Esophagus muscularis mucosa (tissue), 4 donors: Measurements from ENCODE around the gene DNAJA4. TPM values are rescaled to one million over a fixed set of nuclear protein-coding genes. Genes with fewer than 3 reads are reported as not detected.

Experiments
- DNase-seq: peaks from one replicate; pipeline ENCODE4 v3.0.0-alpha.2; 2017; ENCODE audit errors: extremely low spot score
- H3K27ac ChIP-seq, 4 donors: fragments of 200-600 bp; sonication (generic); replicated peaks in 1 of 4; 1 replicate in 3 of 4; 2 replicates in 1 of 4; pipeline ENCODE4 v1.5.1; 2016 to 2019; ENCODE audit warnings: mild to moderate bottlenecking in 1 of 4
- H3K27me3 ChIP-seq, 4 donors: fragments of 200-600 bp; sonication (generic); one replicate each; pipeline versions ENCODE4 v1.5.1 to v1.6.0; 2016 to 2019
- H3K36me3 ChIP-seq, 4 donors: fragments of 200-600 bp; sonication (generic); one replicate each; pipeline ENCODE4 v1.5.1; 2016 to 2019
- H3K4me1 ChIP-seq, 4 donors: fragments of 200-600 bp; sonication (generic); one replicate each; pipeline ENCODE4 v1.5.1; 2016 to 2019
- H3K4me3 ChIP-seq, 4 donors: fragments of 200-600 bp; sonication (generic); 1 replicate in 2 of 4; 2 replicates in 2 of 4; pipeline ENCODE4 v1.5.1; 2016 to 2019; ENCODE audit warnings: mild to moderate bottlenecking in 4 of 4, moderate library complexity in 1 of 4
- H3K9me3 ChIP-seq, 4 donors: fragments of 200-600 bp; sonication (generic); 1 replicate in 3 of 4; 2 replicates in 1 of 4; pipeline ENCODE4 v1.5.1; 2016 to 2019
- EP300 ChIP-seq: sonication (generic); formaldehyde crosslinking; IDR thresholded peaks from one replicate; pipeline ENCODE4 v1.6.1; 2017; ENCODE audit warnings: antibody characterized with exemption
- POLR2A ChIP-seq: fragments of 450-650 bp; IDR thresholded peaks from one replicate; pipeline ENCODE4 v1.6.1; 2017; ENCODE audit warnings: antibody characterized with exemption, moderate library complexity, mild to moderate bottlenecking, low read depth
- POLR2AphosphoS5 ChIP-seq, 2 donors: sonication (generic); formaldehyde crosslinking; IDR thresholded peaks; one replicate each; pipeline ENCODE4 v1.6.1; 2017; ENCODE audit warnings: antibody characterized with exemption in 2 of 2
- WGBS: methylation state at CpG from one replicate; pipeline ENCODE4 v1.1.5; 2018; 5-methylcytosine and 5-hydroxymethylcytosine counted together
- intact Hi-C: fragments of 100-400 bp; cut with DNase I; formaldehyde crosslinking; loops from one replicate; pipeline ENCODE4 v1.15.1; 2023
- total RNA-seq, 4 donors: library from RNA; depleted of rRNA; stranded (reverse); fragments of >200 nt; gene quantifications; one replicate each; pipeline versions ENCODE4 v1.1.0 to v1.2.1, GENCODE V29; 2016
- TF ChIP-seq, protein P1 (sequence below), 3 experiments: fragments of 200-600 bp in 2 of 3; fragments of 450-650 bp in 1 of 3; sonication (generic) in 2 of 3; IDR thresholded peaks; one replicate each; pipeline ENCODE4 v1.5.1; 2017 to 2019; ENCODE audit warnings: antibody characterized with exemption in 3 of 3, mild to moderate bottlenecking in 2 of 3, moderate library complexity in 1 of 3

Gene DNAJA4
- total RNA-seq, 4 donors from 2014 or later = 11.8 to 23.5 (median 15.8) TPM

DNA sequence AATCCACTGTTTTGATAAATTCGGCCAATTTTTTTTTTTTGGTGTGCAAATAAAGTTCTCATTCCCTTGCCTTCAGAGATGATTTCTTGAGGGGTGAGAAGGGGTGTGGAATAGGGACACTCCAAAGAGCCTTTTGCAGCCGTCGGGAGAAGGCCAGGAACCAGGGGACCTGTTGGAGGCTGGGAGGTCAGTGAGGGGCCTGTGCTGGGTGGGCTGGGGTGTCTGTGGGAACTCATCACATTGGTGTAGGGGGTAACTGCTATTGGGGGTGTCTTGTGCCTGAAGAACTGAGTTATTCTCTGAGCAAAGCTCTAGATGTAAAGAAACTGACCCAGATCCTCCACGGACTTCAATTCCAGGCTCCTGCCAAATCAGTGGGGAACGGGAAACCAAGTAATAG lies 48.6 kb downstream of the DNAJA4 start:
- Histone ChIP-seq H3K4me1 (no peaks in the 10 kb centered on the region), H3K9me3 (no peaks in the 10 kb centered on the region), H3K4me3 (no peak overlapping the region), H3K27ac (no peak overlapping the region), H3K36me3 (no peaks in the 10 kb centered on the region), H3K27me3 (peaks cover 0 to 34% (median 0%) of the 10 kb centered on the region in 4 donors)
- TF ChIP-seq POLR2A = no peak
- TF ChIP-seq, protein P1, sequence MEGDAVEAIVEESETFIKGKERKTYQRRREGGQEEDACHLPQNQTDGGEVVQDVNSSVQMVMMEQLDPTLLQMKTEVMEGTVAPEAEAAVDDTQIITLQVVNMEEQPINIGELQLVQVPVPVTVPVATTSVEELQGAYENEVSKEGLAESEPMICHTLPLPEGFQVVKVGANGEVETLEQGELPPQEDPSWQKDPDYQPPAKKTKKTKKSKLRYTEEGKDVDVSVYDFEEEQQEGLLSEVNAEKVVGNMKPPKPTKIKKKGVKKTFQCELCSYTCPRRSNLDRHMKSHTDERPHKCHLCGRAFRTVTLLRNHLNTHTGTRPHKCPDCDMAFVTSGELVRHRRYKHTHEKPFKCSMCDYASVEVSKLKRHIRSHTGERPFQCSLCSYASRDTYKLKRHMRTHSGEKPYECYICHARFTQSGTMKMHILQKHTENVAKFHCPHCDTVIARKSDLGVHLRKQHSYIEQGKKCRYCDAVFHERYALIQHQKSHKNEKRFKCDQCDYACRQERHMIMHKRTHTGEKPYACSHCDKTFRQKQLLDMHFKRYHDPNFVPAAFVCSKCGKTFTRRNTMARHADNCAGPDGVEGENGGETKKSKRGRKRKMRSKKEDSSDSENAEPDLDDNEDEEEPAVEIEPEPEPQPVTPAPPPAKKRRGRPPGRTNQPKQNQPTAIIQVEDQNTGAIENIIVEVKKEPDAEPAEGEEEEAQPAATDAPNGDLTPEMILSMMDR (IDR thresholded peaks at IDR 0.05) = no peak
- intact Hi-C loops = no loop called here
- no peak for DNase-seq
- 78% methylated on average over 5 of the region's 5 CpGs for WGBS

DNA sequence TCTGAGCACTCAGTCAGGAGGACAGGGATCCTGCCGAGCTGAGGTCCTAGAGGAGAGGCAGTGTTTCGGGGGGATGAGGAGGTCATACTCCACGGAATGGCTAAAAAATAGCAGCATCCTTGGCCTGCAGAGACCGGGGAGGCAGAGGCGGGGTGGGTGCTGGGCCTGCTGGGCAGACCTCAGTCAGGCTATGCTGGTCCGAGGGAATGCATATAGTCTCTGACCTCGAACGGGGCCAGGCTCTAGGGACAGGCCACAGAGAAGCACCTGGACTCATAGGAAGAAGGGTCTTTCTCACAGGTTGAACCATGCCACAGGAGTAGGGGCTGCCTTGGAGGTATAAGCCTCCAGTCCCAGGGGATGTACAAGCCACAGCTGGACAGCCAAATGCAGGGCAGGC lies 49.0 kb downstream of the DNAJA4 start:
- no peak overlapping the region for H3K27ac ChIP-seq
- H3K36me3 ChIP-seq = no peaks in the 10 kb centered on the region
- intact Hi-C loops = no loop called here
- DNase-seq = no peak
- no peaks in the 10 kb centered on the region for H3K4me1 ChIP-seq
- H3K4me3 ChIP-seq = no peak overlapping the region
- H3K27me3 ChIP-seq = peaks cover 0 to 29% (median 0%) of the 10 kb centered on the region in 4 donors
- TF ChIP-seq, protein P1 (IDR thresholded peaks at IDR 0.05) = no peak
- no peak for TF ChIP-seq POLR2AphosphoS5 (IDR thresholded peaks at IDR 0.05)
- no peak for TF ChIP-seq EP300
- TF ChIP-seq POLR2A = no peak
- no peaks in the 10 kb centered on the region for H3K9me3 ChIP-seq
- WGBS = 70% methylated on average over 8 of the region's 8 CpGs

DNA sequence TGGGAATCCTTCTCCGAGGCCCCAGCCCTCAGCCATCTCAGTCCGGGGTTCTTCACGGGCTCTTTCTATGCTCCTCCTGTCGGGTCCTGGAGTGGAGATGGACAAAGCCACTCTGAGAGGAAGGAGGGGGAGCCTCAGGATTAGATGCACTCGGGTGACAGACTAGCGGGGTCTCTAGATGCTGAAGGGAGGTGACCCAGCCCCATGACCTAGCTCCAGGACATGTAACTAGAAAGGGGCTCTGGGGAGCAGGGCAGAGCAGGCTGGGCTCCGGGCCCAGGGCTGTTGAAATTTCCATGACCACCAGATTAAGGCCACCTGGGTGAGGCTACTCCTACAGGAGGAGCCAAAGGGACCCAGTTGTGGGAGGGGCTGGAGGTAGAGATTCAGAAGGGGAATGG lies 49.8 kb downstream of the DNAJA4 start:
- H3K27ac ChIP-seq = no peak overlapping the region
- TF ChIP-seq POLR2AphosphoS5 (IDR thresholded peaks at IDR 0.05) (no peak), EP300 (no peak), POLR2A (no peak)
- TF ChIP-seq, protein P1 (IDR thresholded peaks at IDR 0.05) = no peak
- 72% methylated on average over 7 of the region's 7 CpGs for WGBS
- no peaks in the 10 kb centered on the region for H3K9me3 ChIP-seq
- no peaks in the 10 kb centered on the region for H3K36me3 ChIP-seq
- H3K4me1 ChIP-seq = no peaks in the 10 kb centered on the region
- no peak overlapping the region for H3K4me3 ChIP-seq
- intact Hi-C loops = no loop called here
- H3K27me3 ChIP-seq = peaks cover 0 to 21% (median 0%) of the 10 kb centered on the region in 4 donors
- DNase-seq = no peak

DNA sequence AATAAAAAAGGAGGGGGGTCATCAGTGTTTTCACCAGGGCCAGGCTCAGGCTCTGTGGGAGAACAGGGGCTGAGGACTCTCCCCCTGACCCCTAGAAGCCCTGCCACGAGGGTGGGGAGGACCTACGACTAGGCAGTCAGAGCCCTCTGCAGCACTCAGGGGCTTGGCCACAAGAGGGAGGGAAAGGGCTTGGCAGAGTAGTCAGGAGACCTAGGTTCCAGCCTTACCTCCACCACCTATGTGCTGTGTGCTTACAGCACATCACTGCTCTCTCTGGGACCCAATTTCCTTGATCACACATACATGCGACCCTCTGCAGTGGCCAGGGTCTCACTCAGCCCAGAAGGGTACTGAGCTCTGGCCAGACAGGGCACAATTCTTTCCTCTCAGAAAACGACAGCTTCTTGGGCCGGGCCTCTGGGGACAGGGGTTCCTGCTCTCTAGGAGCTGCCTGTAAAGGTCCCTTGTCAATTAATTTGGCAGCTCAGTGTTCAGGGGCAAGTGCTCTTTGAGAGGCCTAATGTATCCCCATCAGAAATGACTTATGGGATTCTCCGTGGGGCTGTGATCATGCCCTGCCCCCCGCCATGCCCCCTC lies 51.4 kb downstream of the DNAJA4 start:
- H3K27me3 ChIP-seq = peaks cover 0 to 14% (median 0%) of the 10 kb centered on the region in 4 donors
- WGBS = 82% methylated on average over 5 of the region's 7 CpGs
- no peaks in the 10 kb centered on the region for H3K36me3 ChIP-seq
- intact Hi-C loops = no loop called here
- no peaks in the 10 kb centered on the region for H3K4me1 ChIP-seq
- H3K4me3 ChIP-seq = no peak overlapping the region
- H3K27ac ChIP-seq = no peak overlapping the region
- no peaks in the 10 kb centered on the region for H3K9me3 ChIP-seq
- TF ChIP-seq, protein P1 (IDR thresholded peaks at IDR 0.05) = no peak
- no peak for TF ChIP-seq POLR2A
- TF ChIP-seq EP300 = no peak
- no peak for TF ChIP-seq POLR2AphosphoS5 (IDR thresholded peaks at IDR 0.05)
- DNase-seq = no peak
